HK-2 (cell line): ENCODE data around the gene TP53I11.

Experiments used
- DNase-seq: peaks from one replicate; pipeline ENCODE4 v3.0.0-alpha.2; 2018; ENCODE audit not compliant: unreplicated experiment

TP53I11 gene

GRCh38 chr11:44955015-44955738 lies 4.5 kb upstream of the TP53I11 start:
- peak; percentile 35 for DNase-seq

DNA sequence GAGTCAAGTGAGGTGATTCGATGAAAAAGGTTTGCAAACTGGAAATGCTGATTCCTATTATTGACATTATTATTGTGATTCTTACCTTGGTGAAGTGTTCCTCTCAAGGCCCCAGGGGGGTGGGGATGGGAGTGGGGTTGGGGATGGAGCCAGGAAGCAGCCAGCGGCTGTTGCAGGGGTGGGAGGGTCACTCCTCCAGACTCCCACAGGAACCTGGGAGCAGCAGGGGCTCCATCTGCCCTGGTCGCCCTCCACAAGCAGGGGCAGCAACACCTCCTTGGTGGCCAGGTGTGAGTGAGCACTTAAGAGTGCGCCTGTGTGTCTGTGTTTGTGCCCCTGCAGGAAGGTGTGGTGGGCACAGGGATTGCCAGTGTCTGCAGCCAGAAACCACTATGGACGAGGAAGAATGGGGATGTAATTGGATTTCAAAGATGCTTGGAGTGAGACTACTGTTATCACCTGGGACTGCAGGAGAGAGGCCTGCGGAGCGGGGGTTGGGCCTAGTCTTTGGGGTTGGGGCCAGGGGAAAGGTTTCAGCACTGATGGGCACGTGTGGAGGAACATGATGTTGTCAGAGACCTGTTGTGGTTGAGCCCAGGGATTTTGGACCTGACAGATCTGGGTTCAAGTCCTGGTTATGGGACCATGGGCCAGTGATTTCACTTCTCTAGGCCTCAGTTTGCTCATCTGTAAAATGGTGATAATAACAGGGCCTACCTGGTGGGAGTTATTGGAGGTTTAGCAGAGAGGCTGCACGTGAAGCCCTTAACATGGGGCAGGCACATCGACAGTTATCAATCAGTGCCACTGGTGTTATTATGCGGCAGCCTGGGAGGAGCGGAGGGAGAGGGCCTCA lies 3.6 kb upstream of the TP53I11 start:
- no peak for DNase-seq

- no peak for DNase-seq
Measured at GRCh38 chr11:44952500-44953260, 2.0 kb upstream of the TP53I11 start.

GRCh38 chr11:44952082-44952481 lies 1.4 kb upstream of the TP53I11 start:
- no peak for DNase-seq

DNA sequence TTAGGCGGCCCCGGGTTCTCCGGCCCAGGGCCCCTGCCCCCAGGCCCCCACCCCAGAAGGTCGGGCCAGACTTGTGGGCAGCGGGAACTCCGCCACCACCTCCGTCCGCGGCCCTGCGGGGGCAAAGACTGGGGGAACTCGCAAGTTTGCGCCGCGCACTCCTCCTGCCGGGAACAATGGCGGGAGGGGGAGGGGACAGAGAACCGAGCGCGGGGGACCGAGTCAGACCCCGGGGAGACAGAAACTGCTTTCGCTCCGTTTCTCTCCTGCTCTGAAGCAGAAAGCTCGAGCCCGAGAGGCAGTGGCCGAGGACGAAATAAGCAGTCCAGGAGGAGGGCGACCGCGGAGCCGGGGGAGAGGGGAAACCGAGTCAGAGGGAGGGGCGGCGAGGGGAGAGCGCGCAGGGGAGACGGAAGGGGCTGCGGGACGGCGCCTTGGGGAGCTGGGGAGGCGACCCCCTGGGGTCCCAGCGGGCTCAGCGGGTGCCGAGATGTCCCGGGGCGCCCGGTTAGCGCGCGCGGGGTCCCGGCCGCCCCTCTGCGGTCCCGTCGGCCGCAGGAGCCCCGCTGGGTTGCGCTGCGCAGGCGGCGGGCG lies 555 bp downstream of the TP53I11 start:
- DNase-seq: no peak

- no peak for DNase-seq
Measured at GRCh38 chr11:44949160-44950030, 1.3 kb downstream of the TP53I11 start.

DNA sequence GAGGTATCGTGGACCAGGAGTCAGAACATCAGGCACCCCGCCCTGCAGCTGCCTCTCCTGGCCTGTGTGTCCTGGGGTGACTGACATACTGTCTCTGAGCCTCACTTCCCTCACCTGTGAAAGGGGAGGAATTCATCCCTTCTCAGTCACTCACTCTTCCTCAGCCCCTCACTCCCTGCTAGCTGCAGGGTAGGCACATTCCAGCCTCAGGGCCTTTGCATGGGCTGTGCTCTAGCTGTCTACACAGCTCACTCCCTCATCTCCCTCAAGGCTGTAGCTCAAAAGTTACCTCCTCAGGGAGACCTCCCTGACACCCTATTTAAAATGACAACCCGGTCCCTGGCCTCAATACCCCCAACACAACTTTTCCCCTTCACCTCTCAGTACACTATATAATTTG lies 2.5 kb downstream of the TP53I11 start:
- no peak for DNase-seq

DNA sequence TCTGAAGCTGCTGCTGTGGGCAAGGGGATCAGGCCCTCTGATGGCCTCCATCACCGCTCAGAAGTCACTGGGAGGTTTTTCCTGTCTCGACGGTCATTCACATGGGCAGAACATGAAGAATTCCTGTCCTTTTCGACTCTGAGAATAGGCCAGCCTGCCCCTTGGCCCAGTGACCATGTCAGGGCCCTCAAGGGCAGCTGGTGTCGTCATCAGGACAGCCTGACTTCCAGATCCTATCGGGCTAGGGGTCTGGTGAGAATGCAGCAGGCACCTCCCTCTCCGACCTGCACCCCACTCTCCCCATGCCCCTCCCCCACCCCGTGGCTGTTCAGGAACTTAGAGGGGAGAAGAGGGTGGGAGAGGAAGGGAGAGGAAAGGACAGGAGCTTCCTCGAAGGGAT lies 3.6 kb downstream of the TP53I11 start:
- DNase-seq: no peak

DNA sequence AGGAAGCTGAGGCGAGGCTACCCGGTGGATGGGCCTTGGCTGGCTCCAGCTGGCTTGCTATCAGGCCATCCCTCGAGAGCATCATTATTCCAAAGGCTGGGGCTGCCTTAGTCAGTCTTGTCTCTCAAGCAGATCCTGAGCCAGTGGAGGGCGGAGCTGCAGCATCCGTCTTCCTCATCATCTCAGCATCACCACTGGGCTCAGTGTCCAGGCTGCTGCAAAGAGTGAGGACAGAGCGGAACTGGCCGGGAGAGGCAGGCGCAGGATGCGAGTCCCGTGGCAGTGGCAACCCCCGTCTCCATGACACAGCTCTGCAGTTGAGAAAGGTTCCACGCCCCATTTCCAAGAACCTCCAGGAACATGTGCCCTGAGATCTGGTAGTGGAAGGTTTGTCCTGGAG lies 4.4 kb downstream of the TP53I11 start:
- DNase-seq: no peak

DNA sequence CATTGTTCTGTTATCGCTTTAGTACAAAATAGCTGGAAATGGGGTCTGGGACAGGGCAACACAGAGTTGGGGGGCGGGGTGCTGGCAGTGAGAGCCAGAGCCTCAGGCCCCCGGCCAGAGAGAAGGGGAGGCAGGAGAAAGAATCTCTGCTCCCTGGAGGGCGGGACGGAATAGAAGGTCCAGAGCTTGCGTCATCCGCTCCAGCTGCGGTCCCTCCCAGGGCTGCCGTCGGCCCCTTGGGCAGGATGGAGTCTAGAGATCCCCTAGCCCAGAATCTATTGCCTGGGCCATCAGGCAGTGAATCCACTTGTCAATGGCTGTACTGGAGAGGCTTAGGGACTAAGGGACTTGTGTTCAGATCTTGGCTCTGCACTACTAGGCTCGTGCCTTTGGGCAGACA lies 5.0 kb downstream of the TP53I11 start:
- DNase-seq: no peak

- no peak for DNase-seq
Measured at GRCh38 chr11:44944853-44945235, 5.8 kb downstream of the TP53I11 start.

DNA sequence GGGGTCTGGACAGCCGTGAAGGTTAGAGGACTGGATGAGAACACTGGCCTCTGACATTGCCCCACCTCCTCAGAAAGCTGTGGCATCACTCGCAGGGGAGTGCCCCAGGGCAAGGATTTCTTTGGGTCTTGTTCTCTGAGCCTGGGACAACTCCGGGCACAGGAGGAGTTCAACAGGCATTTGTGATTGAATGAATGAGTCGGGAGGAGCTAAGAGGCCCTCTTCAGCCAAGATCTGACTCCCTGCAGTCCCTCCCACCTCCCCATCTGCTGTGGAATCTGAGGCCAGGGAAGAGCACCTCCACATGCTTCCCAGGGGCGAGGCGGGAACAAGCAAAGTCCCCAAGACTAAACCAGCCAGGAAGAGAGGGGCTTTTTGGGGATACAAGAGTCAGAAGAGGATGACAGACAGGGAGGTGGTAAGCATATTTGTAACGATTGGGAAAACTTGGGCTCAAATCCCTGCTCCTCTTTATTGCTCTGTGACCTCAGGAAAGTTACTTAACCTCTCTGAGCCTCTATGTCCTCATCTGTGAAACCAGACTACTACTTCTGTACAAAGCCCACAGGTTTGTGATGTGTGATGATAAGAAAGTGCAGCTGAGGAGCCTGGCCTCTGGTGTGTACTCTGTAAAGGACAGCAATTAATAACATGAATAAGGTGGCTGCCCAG lies 6.4 kb downstream of the TP53I11 start:
- no peak for DNase-seq

GRCh38 chr11:44943696-44944095 lies 7.0 kb downstream of the TP53I11 start:
- no peak for DNase-seq

DNA sequence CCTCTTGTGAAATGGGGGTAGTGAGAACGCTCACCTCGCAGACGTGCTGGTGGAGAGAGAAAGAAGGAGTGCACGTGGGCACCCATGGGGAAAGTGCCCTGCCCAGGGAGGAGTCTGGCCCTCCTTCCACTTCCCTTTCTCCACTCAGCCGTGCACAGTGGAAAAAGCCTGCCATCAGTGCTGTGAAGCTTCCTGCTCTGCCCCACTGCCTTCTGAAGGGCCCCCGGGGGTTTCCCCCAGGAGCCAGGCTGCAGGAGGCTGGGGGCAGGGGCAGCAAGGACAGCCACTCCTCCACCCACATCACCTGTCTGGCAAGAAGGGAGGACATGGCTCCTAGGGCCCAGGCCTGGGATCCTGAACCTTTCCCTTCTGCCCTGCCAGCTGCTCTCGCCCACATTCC lies 7.6 kb downstream of the TP53I11 start:
- peak; percentile 66 for DNase-seq

GRCh38 chr11:44942029-44942955 lies 8.4 kb downstream of the TP53I11 start:
- DNase-seq: no peak

- DNase-seq: no peak
Measured at GRCh38 chr11:44941259-44942021, 9.2 kb downstream of the TP53I11 start.

DNA sequence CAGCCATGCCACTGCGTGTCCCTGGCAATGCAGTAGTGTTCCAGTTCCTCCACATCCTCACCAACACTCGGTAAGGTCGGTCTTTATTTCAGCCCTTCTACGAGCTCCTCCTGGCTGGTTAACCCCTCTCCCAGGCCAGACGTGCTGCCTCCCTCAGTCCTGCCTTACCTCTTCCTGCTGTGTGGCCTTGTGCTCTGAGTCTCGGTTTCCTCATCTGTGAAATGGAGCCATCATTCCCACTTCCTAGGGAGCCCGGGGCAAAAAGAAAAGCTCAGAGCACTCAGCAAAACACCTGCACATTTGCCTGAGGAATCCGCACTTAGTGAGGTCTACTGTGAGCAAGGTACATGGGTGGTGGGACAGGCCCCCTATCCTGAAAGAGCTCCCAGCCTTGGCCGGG lies 9.8 kb downstream of the TP53I11 start:
- no peak for DNase-seq

GRCh38 chr11:44940404-44940803 lies 10.3 kb downstream of the TP53I11 start:
- DNase-seq: no peak
